DND-41 (cell line): ENCODE data around the gene NTN1.

Experiments
- ATAC-seq: fragments of 200-7000 bp; cut with Tn5 transposase; 3 replicates; pipeline ENCODE4 v1.9.1; 2021; ENCODE audit warnings: low read depth; ENCODE audit not compliant: insufficient read depth
- DNase-seq: peaks from one replicate; pipeline ENCODE4 v3.0.0-alpha.2; 2020
- H2AFZ ChIP-seq: 2 replicates; pipeline ENCODE4 v1.6.0; 2012; ENCODE audit warnings: low read depth, low read length
- H3K27ac ChIP-seq: 2 replicates; pipeline ENCODE4 v1.5.1; 2012; ENCODE audit warnings: low read length, inconsistent platforms
- H3K27me3 ChIP-seq: fragments of 200-600 bp; sonication (generic); 2 replicates; pipeline ENCODE4 v1.6.0; 2012; ENCODE audit warnings: low read length, mild to moderate bottlenecking, inconsistent platforms; ENCODE audit not compliant: insufficient read depth, poor library complexity
- H3K36me3 ChIP-seq: 2 replicates; pipeline ENCODE4 v1.5.1; 2012; ENCODE audit warnings: low read length, inconsistent platforms; ENCODE audit not compliant: insufficient read depth
- H3K4me1 ChIP-seq: 2 replicates; pipeline ENCODE4 v1.5.1; 2012; ENCODE audit warnings: mild to moderate bottlenecking, low read length; ENCODE audit not compliant: insufficient read depth
- H3K4me2 ChIP-seq: 2 replicates; pipeline ENCODE4 v1.6.0; 2012; ENCODE audit warnings: mild to moderate bottlenecking, moderate library complexity, low read length, inconsistent platforms; ENCODE audit not compliant: insufficient read depth
- H3K4me3 ChIP-seq, 2 experiments: fragments of 200-600 bp in 1 of 2; shearing (Covaris generic) in 1 of 2; 2 replicates each; pipeline ENCODE4 v1.5.1; 2012 to 2016; ENCODE audit warnings: inconsistent platforms in 2 of 2, low read length in 2 of 2, mild to moderate bottlenecking in 2 of 2, low read depth in 1 of 2, moderate library complexity in 1 of 2
- H3K79me2 ChIP-seq: 2 replicates; pipeline ENCODE4 v1.6.0; 2012; ENCODE audit warnings: low read length, inconsistent platforms; ENCODE audit not compliant: insufficient read depth
- H3K9ac ChIP-seq: 2 replicates; pipeline ENCODE4 v1.6.0; 2012; ENCODE audit warnings: low read depth, mild to moderate bottlenecking, inconsistent platforms, low read length, moderate library complexity
- H3K9me3 ChIP-seq: 2 replicates; pipeline ENCODE4 v1.5.1; 2012; ENCODE audit warnings: low read length, moderate library complexity, mild to moderate bottlenecking, inconsistent platforms; ENCODE audit not compliant: insufficient read depth, severe bottlenecking
- H4K20me1 ChIP-seq: 2 replicates; pipeline ENCODE4 v1.6.0; 2012; ENCODE audit warnings: low read length; ENCODE audit not compliant: insufficient read depth
- CTCF ChIP-seq: IDR thresholded peaks from 2 replicates; pipeline ENCODE4 v1.5.1; 2012; ENCODE audit warnings: borderline replicate concordance, low read length, moderate library complexity, mild to moderate bottlenecking; ENCODE audit not compliant: poor library complexity, severe bottlenecking; ENCODE audit errors: extremely low read depth
- EZH2 ChIP-seq: IDR thresholded peaks from 3 replicates; pipeline ENCODE4 v1.6.1; 2012; ENCODE audit warnings: borderline replicate concordance, low read depth, mild to moderate bottlenecking, moderate library complexity, low read length, inconsistent platforms; ENCODE audit not compliant: severe bottlenecking

NTN1 gene

GRCh38 chr17:9004132-9004960 lies 17.0 kb upstream of the NTN1 start:
- H3K27ac ChIP-seq: no peak overlapping the region
- no peak for TF ChIP-seq EZH2
- no peak overlapping the region for H3K4me2 ChIP-seq
- no peaks in the 10 kb centered on the region for H3K36me3 ChIP-seq
- H4K20me1 ChIP-seq: no peaks in the 10 kb centered on the region
- H3K4me3 ChIP-seq: no peak overlapping the region
- H2AFZ ChIP-seq: no peak overlapping the region
- no peaks in the 10 kb centered on the region for H3K4me1 ChIP-seq
- H3K9me3 ChIP-seq: peaks cover 2% of the 10 kb centered on the region
- H3K27me3 ChIP-seq: peaks cover 4% of the 10 kb centered on the region
- ATAC-seq (no peak), DNase-seq (no peak)
- no peaks in the 10 kb centered on the region for H3K79me2 ChIP-seq
- H3K9ac ChIP-seq: no peak overlapping the region

- H3K4me2 ChIP-seq: no peak overlapping the region
- no peaks in the 10 kb centered on the region for H3K79me2 ChIP-seq
- no peaks in the 10 kb centered on the region for H3K4me1 ChIP-seq
- peaks cover 2% of the 10 kb centered on the region for H3K9me3 ChIP-seq
- no peaks in the 10 kb centered on the region for H3K36me3 ChIP-seq
- no peak overlapping the region for H3K9ac ChIP-seq
- H3K27me3 ChIP-seq: peaks cover 5% of the 10 kb centered on the region
- no peak overlapping the region for H3K4me3 ChIP-seq
- no peak overlapping the region for H3K27ac ChIP-seq
- H2AFZ ChIP-seq: no peak overlapping the region
- no peak for DNase-seq
- no peaks in the 10 kb centered on the region for H4K20me1 ChIP-seq
- no peak for ATAC-seq
- no peak for TF ChIP-seq CTCF
- TF ChIP-seq EZH2: no peak
These were observed 16.4 kb upstream of the NTN1 start for GRCh38 chr17:9004961-9005285.

- no peak for ATAC-seq
- H3K4me2 ChIP-seq: no peak overlapping the region
- peaks cover 2% of the 10 kb centered on the region for H3K9me3 ChIP-seq
- TF ChIP-seq EZH2 (no peak), CTCF (no peak)
- no peaks in the 10 kb centered on the region for H3K4me1 ChIP-seq
- no peak for DNase-seq
- H3K36me3 ChIP-seq: no peaks in the 10 kb centered on the region
- H3K27me3 ChIP-seq: peaks cover 5% of the 10 kb centered on the region
- no peaks in the 10 kb centered on the region for H4K20me1 ChIP-seq
- H3K79me2 ChIP-seq: no peaks in the 10 kb centered on the region
- no peak overlapping the region for H3K27ac ChIP-seq
- no peak overlapping the region for H3K9ac ChIP-seq
- H3K4me3 ChIP-seq: no peak overlapping the region
- H2AFZ ChIP-seq: no peak overlapping the region
These were observed 15.0 kb upstream of the NTN1 start for GRCh38 chr17:9006175-9006767.

GRCh38 chr17:9007052-9007714 lies 14.1 kb upstream of the NTN1 start:
- no peak overlapping the region for H3K4me3 ChIP-seq
- peaks cover 2% of the 10 kb centered on the region for H3K9me3 ChIP-seq
- no peak overlapping the region for H2AFZ ChIP-seq
- no peaks in the 10 kb centered on the region for H4K20me1 ChIP-seq
- no peak for ATAC-seq
- no peaks in the 10 kb centered on the region for H3K4me1 ChIP-seq
- no peak for DNase-seq
- no peaks in the 10 kb centered on the region for H3K36me3 ChIP-seq
- H3K4me2 ChIP-seq: no peak overlapping the region
- H3K27me3 ChIP-seq: peaks cover 5% of the 10 kb centered on the region
- no peak overlapping the region for H3K9ac ChIP-seq
- H3K27ac ChIP-seq: no peak overlapping the region
- TF ChIP-seq CTCF: no peak
- no peak for TF ChIP-seq EZH2
- H3K79me2 ChIP-seq: no peaks in the 10 kb centered on the region
